Muscle of arm (tissue), 14 donors: ENCODE data around the gene KBTBD7. TPM values are rescaled to one million over a fixed set of nuclear protein-coding genes. Genes with fewer than 3 reads are reported as not detected.

Experiments
- DNase-seq: peaks from one replicate; pipeline ENCODE4 v3.0.0-alpha.2; 2013
- long read RNA-seq, 11 donors: transcript quantifications; one replicate each; lab custom pipeline, GENCODE V29; 2026
- polyA plus RNA-seq, 12 donors: library from polyadenylated mRNA; unstranded; fragments of 120-200 nt; gene quantifications; one replicate each; pipeline ENCODE4 v1.2.1, GENCODE V29; 2013; ENCODE audit not compliant: insufficient read length in 12 of 12

The KBTBD7 gene
- 10 to 100 TPM in 8 of 12 donors, 1 to 10 TPM in 4; 8.4 to 88.6 (median 10.4) TPM for polyA plus RNA-seq
- long read RNA-seq, donor 1, full-length matches to known transcripts, result 18 of 18 reads
- long read RNA-seq, donor 1, partial matches to known transcripts, result 0 of 18 reads
- long read RNA-seq, donor 1, other reads (novel, unspliced or antisense), result 0 of 18 reads
- long read RNA-seq, donor 2, full-length matches to known transcripts, result 12 of 12 reads
- long read RNA-seq, donor 2, partial matches to known transcripts, result 0 of 12 reads
- long read RNA-seq, donor 2, other reads (novel, unspliced or antisense), result 0 of 12 reads
- long read RNA-seq, donor 3, full-length matches to known transcripts, result 7 of 7 reads
- long read RNA-seq, donor 3, partial matches to known transcripts, result 0 of 7 reads
- long read RNA-seq, donor 3, other reads (novel, unspliced or antisense), result 0 of 7 reads
- long read RNA-seq, donor 4, full-length matches to known transcripts, result 7 of 7 reads
- long read RNA-seq, donor 4, partial matches to known transcripts, result 0 of 7 reads
- long read RNA-seq, donor 4, other reads (novel, unspliced or antisense), result 0 of 7 reads
- long read RNA-seq, donor 5, full-length matches to known transcripts, result 8 of 8 reads
- long read RNA-seq, donor 5, partial matches to known transcripts, result 0 of 8 reads
- long read RNA-seq, donor 5, other reads (novel, unspliced or antisense), result 0 of 8 reads
- long read RNA-seq, donor 6, full-length matches to known transcripts, result 8 of 8 reads
- long read RNA-seq, donor 6, partial matches to known transcripts, result 0 of 8 reads
- long read RNA-seq, donor 6, other reads (novel, unspliced or antisense), result 0 of 8 reads
- long read RNA-seq, donor 7, full-length matches to known transcripts, result 3 of 3 reads
- long read RNA-seq, donor 7, partial matches to known transcripts, result 0 of 3 reads
- long read RNA-seq, donor 7, other reads (novel, unspliced or antisense), result 0 of 3 reads
- long read RNA-seq, donor 8, full-length matches to known transcripts, result 9 of 9 reads
- long read RNA-seq, donor 8, partial matches to known transcripts, result 0 of 9 reads
- long read RNA-seq, donor 8, other reads (novel, unspliced or antisense), result 0 of 9 reads
- long read RNA-seq, donor 9, full-length matches to known transcripts, result 5 of 5 reads
- long read RNA-seq, donor 9, partial matches to known transcripts, result 0 of 5 reads
- long read RNA-seq, donor 9, other reads (novel, unspliced or antisense), result 0 of 5 reads
- long read RNA-seq, donor 10, full-length matches to known transcripts, result 12 of 12 reads
- long read RNA-seq, donor 10, partial matches to known transcripts, result 0 of 12 reads
- long read RNA-seq, donor 10, other reads (novel, unspliced or antisense), result 0 of 12 reads
- long read RNA-seq, donor 11, full-length matches to known transcripts, result 17 of 17 reads
- long read RNA-seq, donor 11, partial matches to known transcripts, result 0 of 17 reads
- long read RNA-seq, donor 11, other reads (novel, unspliced or antisense), result 0 of 17 reads

- peak; percentile 95 for DNase-seq
Observed at GRCh38 chr13:41193919-41194824, at the start of gene KBTBD7. TSS of gene KBTBD7 (minus strand) at chr13:41194569. CDS start at chr13:41194257, 312 bp downstream.

- no peak for DNase-seq
Observed at GRCh38 chr13:41241626-41242025, 47.3 kb upstream of the KBTBD7 start.

- DNase-seq, result no peak
Observed at GRCh38 chr13:41236369-41236768, 42.0 kb upstream of the KBTBD7 start.

GRCh38 chr13:41232578-41233480, 38.5 kb upstream of the KBTBD7 start:
- DNase-seq, result no peak

- DNase-seq, result no peak
Observed at GRCh38 chr13:41231786-41232185, 37.4 kb upstream of the KBTBD7 start.

- no peak for DNase-seq
Observed at GRCh38 chr13:41231025-41231677, 36.8 kb upstream of the KBTBD7 start.

- no peak for DNase-seq
Observed at GRCh38 chr13:41229356-41229755, 35.0 kb upstream of the KBTBD7 start.

GRCh38 chr13:41224113-41225110, 30.0 kb upstream of the KBTBD7 start:
- no peak for DNase-seq

- peak; percentile 31 for DNase-seq
Observed at GRCh38 chr13:41222259-41222852, 28.0 kb upstream of the KBTBD7 start.

- no peak for DNase-seq
Observed at GRCh38 chr13:41220401-41220800, 26.0 kb upstream of the KBTBD7 start.

- DNase-seq, result no peak
Observed at GRCh38 chr13:41216160-41216559, 21.8 kb upstream of the KBTBD7 start.

GRCh38 chr13:41213919-41214318, 19.6 kb upstream of the KBTBD7 start:
- no peak for DNase-seq

GRCh38 chr13:41213316-41213715, 18.9 kb upstream of the KBTBD7 start:
- DNase-seq, result no peak

GRCh38 chr13:41212881-41213280, 18.5 kb upstream of the KBTBD7 start:
- no peak for DNase-seq

- DNase-seq, result no peak
Observed at GRCh38 chr13:41211062-41211461, 16.7 kb upstream of the KBTBD7 start.

GRCh38 chr13:41206467-41206866, 12.1 kb upstream of the KBTBD7 start:
- DNase-seq, result no peak

- peak; percentile 33 for DNase-seq
Observed at GRCh38 chr13:41203810-41204209, 9.4 kb upstream of the KBTBD7 start.
